ENCODE measurements around the gene SH3RF3. TPM values are rescaled to one million over a fixed set of nuclear protein-coding genes. Genes with fewer than 3 reads are reported as not detected.

The SH3RF3 gene
- total RNA-seq, 1 donor from 2014 or later = 1.7 TPM

GRCh38 chr2:109503191-109503590 lies 374.2 kb downstream of the SH3RF3 start:
- Mint-ChIP-seq H3K4me1 (ENCODE audit: low read depth, unreplicated experiment) (peaks cover 4% of the 10 kb centered on the region), H3K27ac (ENCODE audit: unreplicated experiment) (no peak overlapping the region)
- DNase-seq = no peak

GRCh38 chr2:109507217-109507616 lies 378.2 kb downstream of the SH3RF3 start:
- Mint-ChIP-seq H3K4me3 (ENCODE audit: unreplicated experiment) (no peak overlapping the region), H3K27ac (ENCODE audit: unreplicated experiment) (no peak overlapping the region), H3K27me3 (ENCODE audit: unreplicated experiment) (peaks cover 2% of the 10 kb centered on the region), H3K36me3 (ENCODE audit: unreplicated experiment) (peaks cover 6% of the 10 kb centered on the region), H3K4me1 (ENCODE audit: low read depth, unreplicated experiment) (no peaks in the 10 kb centered on the region), H3K9me3 (ENCODE audit: unreplicated experiment) (peaks cover 8% of the 10 kb centered on the region)
- no peak for TF ChIP-seq CTCF (IDR thresholded peaks at IDR 0.05; ENCODE audit: partially characterized antibody, unreplicated experiment)
- no peak for DNase-seq

More at GRCh38 chr2:109503191-109503590, 374.2 kb downstream of the SH3RF3 start:
- Mint-ChIP-seq H3K36me3 (ENCODE audit: unreplicated experiment) (peaks cover 6% of the 10 kb centered on the region), H3K9me3 (ENCODE audit: unreplicated experiment) (peaks cover 2% of the 10 kb centered on the region), H3K27me3 (ENCODE audit: unreplicated experiment) (peaks cover 7% of the 10 kb centered on the region), H3K4me3 (ENCODE audit: unreplicated experiment) (no peak overlapping the region)
- TF ChIP-seq CTCF (IDR thresholded peaks at IDR 0.05; ENCODE audit: partially characterized antibody, unreplicated experiment) = no peak

GRCh38 chr2:109507828-109508227 lies 378.8 kb downstream of the SH3RF3 start:
- no peak for TF ChIP-seq CTCF (IDR thresholded peaks at IDR 0.05; ENCODE audit: partially characterized antibody, unreplicated experiment)
- Mint-ChIP-seq H3K36me3 (ENCODE audit: unreplicated experiment) (peaks cover 6% of the 10 kb centered on the region), H3K9me3 (ENCODE audit: unreplicated experiment) (peaks cover 9% of the 10 kb centered on the region), H3K27me3 (ENCODE audit: unreplicated experiment) (peaks cover 2% of the 10 kb centered on the region), H3K4me3 (ENCODE audit: unreplicated experiment) (no peak overlapping the region), H3K4me1 (ENCODE audit: low read depth, unreplicated experiment) (no peaks in the 10 kb centered on the region), H3K27ac (ENCODE audit: unreplicated experiment) (no peak overlapping the region)
- no peak for DNase-seq

- Mint-ChIP-seq H3K4me1 (ENCODE audit: low read depth, unreplicated experiment) (no peaks in the 10 kb centered on the region), H3K36me3 (ENCODE audit: unreplicated experiment) (peaks cover 6% of the 10 kb centered on the region)
Measured at GRCh38 chr2:109508556-109508955, 379.6 kb downstream of the SH3RF3 start.

More at GRCh38 chr2:109508556-109508955, 379.6 kb downstream of the SH3RF3 start:
- H3K27ac Mint-ChIP-seq (ENCODE audit: unreplicated experiment) = no peak overlapping the region
- DNase-seq = no peak
- H3K4me3 Mint-ChIP-seq (ENCODE audit: unreplicated experiment) = no peak overlapping the region
- H3K9me3 Mint-ChIP-seq (ENCODE audit: unreplicated experiment) = peaks cover 13% of the 10 kb centered on the region
- TF ChIP-seq CTCF (IDR thresholded peaks at IDR 0.05; ENCODE audit: partially characterized antibody, unreplicated experiment) = no peak
- peaks cover 2% of the 10 kb centered on the region for H3K27me3 Mint-ChIP-seq (ENCODE audit: unreplicated experiment)

Data from glutamatergic neuron (in vitro differentiated cells).